Measurements from ENCODE around the gene RAB24.

Gene RAB24

DNA sequence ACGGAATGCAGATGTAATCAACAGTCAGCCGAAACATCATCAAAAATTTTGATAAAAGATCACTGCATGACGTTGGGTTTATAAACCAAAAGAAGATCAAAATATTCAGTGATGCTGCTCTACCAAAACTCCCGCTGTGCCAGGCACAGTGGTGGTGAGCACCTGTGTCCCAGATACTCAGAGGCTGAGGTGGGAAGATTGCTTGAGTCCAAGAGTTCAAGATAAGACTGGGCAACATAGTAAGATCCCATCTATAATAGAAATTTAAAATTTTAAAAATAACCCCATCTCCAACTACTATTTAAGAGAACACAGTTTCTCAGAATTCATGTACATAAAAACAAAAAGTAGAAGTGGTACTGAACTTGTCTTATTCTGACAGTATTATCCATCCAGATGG lies 44.2 kb upstream of the RAB24 start:
- Histone ChIP-seq H3K9ac (ENCODE audit: low read length) (no peak overlapping the region), H3K27ac (ENCODE audit: low read depth, low read length) (no peak overlapping the region), H3K9me3 (ENCODE audit: insufficient read depth, low read length) (no peaks in the 10 kb centered on the region), H3K79me2 (ENCODE audit: insufficient read depth, low read length) (peaks cover 78% of the 10 kb centered on the region), H3K9me2 (replicated peaks; ENCODE audit: insufficient read depth, low read length) (no peaks in the 10 kb centered on the region), H3F3A (ENCODE audit: insufficient read depth) (no peaks in the 10 kb centered on the region), H3K4me3 (ENCODE audit: insufficient read depth, low read length, poor library complexity, severe bottlenecking) (no peak overlapping the region), H4K20me1 (ENCODE audit: low read depth, low read length) (no peaks in the 10 kb centered on the region; the same call in 1 of the 2 replicates), H2AFZ (ENCODE audit: low read depth, low read length, severe bottlenecking) (no peak overlapping the region), H3K36me3 (ENCODE audit: low read length) (peaks cover 6% of the 10 kb centered on the region; the same call in 1 of the 2 replicates), H3K4me2 (ENCODE audit: low read depth, low read length, poor library complexity, severe bottlenecking) (no peak overlapping the region), H3K27me3 (ENCODE audit: low read length) (no peaks in the 10 kb centered on the region)
- TF ChIP-seq, protein P1, sequence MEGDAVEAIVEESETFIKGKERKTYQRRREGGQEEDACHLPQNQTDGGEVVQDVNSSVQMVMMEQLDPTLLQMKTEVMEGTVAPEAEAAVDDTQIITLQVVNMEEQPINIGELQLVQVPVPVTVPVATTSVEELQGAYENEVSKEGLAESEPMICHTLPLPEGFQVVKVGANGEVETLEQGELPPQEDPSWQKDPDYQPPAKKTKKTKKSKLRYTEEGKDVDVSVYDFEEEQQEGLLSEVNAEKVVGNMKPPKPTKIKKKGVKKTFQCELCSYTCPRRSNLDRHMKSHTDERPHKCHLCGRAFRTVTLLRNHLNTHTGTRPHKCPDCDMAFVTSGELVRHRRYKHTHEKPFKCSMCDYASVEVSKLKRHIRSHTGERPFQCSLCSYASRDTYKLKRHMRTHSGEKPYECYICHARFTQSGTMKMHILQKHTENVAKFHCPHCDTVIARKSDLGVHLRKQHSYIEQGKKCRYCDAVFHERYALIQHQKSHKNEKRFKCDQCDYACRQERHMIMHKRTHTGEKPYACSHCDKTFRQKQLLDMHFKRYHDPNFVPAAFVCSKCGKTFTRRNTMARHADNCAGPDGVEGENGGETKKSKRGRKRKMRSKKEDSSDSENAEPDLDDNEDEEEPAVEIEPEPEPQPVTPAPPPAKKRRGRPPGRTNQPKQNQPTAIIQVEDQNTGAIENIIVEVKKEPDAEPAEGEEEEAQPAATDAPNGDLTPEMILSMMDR (IDR thresholded peaks at IDR 0.05; ENCODE audit: insufficient read depth, low read length, poor library complexity, severe bottlenecking) = no peak
- TF ChIP-seq EZH2phosphoT487 (conservative IDR thresholded peaks at IDR 0.05; ENCODE audit: low read length) = no peak

- no peaks in the 10 kb centered on the region for H3F3A ChIP-seq (ENCODE audit: insufficient read depth)
- H4K20me1 ChIP-seq (ENCODE audit: low read depth, low read length) = no peaks in the 10 kb centered on the region; the same call in 1 of the 2 replicates
- H3K27me3 ChIP-seq (ENCODE audit: low read length) = no peaks in the 10 kb centered on the region
- no peak overlapping the region for H2AFZ ChIP-seq (ENCODE audit: low read depth, low read length, severe bottlenecking)
- no peak overlapping the region for H3K4me3 ChIP-seq (ENCODE audit: insufficient read depth, low read length, poor library complexity, severe bottlenecking)
- TF ChIP-seq, protein P1 (IDR thresholded peaks at IDR 0.05; ENCODE audit: insufficient read depth, low read length, poor library complexity, severe bottlenecking) = no peak
- TF ChIP-seq EZH2phosphoT487 (conservative IDR thresholded peaks at IDR 0.05; ENCODE audit: low read length) = no peak
- no peak overlapping the region for H3K9ac ChIP-seq (ENCODE audit: low read length)
- peaks cover 9% of the 10 kb centered on the region; the same call in 1 of the 2 replicates for H3K36me3 ChIP-seq (ENCODE audit: low read length)
- peaks cover 85% of the 10 kb centered on the region for H3K79me2 ChIP-seq (ENCODE audit: insufficient read depth, low read length)
- no peaks in the 10 kb centered on the region for H3K9me3 ChIP-seq (ENCODE audit: insufficient read depth, low read length)
- H3K9me2 ChIP-seq (replicated peaks; ENCODE audit: insufficient read depth, low read length) = no peaks in the 10 kb centered on the region
- H3K4me2 ChIP-seq (ENCODE audit: low read depth, low read length, poor library complexity, severe bottlenecking) = no peak overlapping the region
- no peak overlapping the region for H3K27ac ChIP-seq (ENCODE audit: low read depth, low read length)
These were observed 43.3 kb upstream of the RAB24 start for GRCh38 chr5:177346820-177347219.

GRCh38 chr5:177344891-177345290 lies 41.4 kb upstream of the RAB24 start:
- peaks cover 15% of the 10 kb centered on the region; the same call in 1 of the 2 replicates for H3K36me3 ChIP-seq (ENCODE audit: low read length)
- no peak overlapping the region for H2AFZ ChIP-seq (ENCODE audit: low read depth, low read length, severe bottlenecking)
- TF ChIP-seq, protein P1 (IDR thresholded peaks at IDR 0.05; ENCODE audit: insufficient read depth, low read length, poor library complexity, severe bottlenecking) = no peak
- no peak for TF ChIP-seq EZH2phosphoT487 (conservative IDR thresholded peaks at IDR 0.05; ENCODE audit: low read length)
- no peak overlapping the region for H3K9ac ChIP-seq (ENCODE audit: low read length)
- no peaks in the 10 kb centered on the region; the same call in 1 of the 2 replicates for H4K20me1 ChIP-seq (ENCODE audit: low read depth, low read length)
- H3K4me3 ChIP-seq (ENCODE audit: insufficient read depth, low read length, poor library complexity, severe bottlenecking) = no peak overlapping the region
- H3K9me2 ChIP-seq (replicated peaks; ENCODE audit: insufficient read depth, low read length) = no peaks in the 10 kb centered on the region
- H3K27ac ChIP-seq (ENCODE audit: low read depth, low read length) = no peak overlapping the region
- peaks cover 83% of the 10 kb centered on the region for H3K79me2 ChIP-seq (ENCODE audit: insufficient read depth, low read length)
- H3K27me3 ChIP-seq (ENCODE audit: low read length) = no peaks in the 10 kb centered on the region
- H3K9me3 ChIP-seq (ENCODE audit: insufficient read depth, low read length) = no peaks in the 10 kb centered on the region
- no peaks in the 10 kb centered on the region for H3F3A ChIP-seq (ENCODE audit: insufficient read depth)
- no peak overlapping the region for H3K4me2 ChIP-seq (ENCODE audit: low read depth, low read length, poor library complexity, severe bottlenecking)

Measured in SU-DHL-6 (cell line).